ENCODE measurements around the gene SLC9A5.

The SLC9A5 gene

GRCh38 chr16:67248401-67249177 is at the start of gene SLC9A5:
Gene SLC9A5, plus strand, starts transcription at chr16:67248979. Its CDS starts 36 bp downstream, at chr16:67249015.
- DNase-seq = no peak

DNA sequence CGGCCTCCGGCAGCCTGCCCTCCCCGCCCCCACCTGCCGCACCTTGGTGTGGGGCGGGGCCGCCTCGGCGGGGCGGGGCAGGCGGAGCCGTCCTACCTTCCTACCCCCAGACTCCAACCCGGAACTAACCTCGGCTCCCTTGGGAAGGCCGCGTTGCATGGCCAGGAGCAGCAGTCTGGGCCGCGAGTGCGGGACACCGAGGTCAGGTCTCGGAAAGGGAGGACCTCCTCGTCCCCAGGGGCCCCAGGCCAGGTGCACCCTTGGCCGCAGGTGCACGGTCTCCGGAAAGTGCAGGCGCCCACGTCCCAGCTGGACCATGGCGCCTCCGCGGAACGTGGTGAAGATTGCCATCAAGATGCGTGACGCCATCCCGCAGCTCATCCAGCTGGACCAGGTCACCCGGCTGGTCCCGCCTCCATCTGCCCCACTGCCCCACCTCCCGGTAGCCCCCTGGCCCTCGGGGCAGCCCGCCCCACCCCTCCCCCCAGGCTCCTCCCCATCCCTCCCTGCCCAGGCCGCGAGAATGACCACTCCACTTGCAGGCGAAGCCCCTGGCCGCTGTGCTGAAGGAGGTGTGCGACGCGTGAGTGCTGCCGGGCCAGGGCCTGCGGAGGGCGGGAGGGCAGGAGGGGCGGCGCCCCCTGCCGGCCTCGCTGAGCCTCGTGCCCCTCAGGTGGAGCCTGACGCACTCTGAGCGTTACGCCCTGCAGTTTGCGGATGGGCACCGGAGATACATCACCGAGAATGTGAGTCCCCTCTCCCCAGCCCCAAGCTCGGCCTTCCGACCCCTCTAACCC is 49.6 kb upstream of the SLC9A5 start, which contains the start of gene ELMO3:
Gene ELMO3 (plus strand): TSS at position 121 of the 797 bp plus-strand sequence. CDS start 196 bp downstream, at position 317.
- DNase-seq = peak; percentile 42

DNA sequence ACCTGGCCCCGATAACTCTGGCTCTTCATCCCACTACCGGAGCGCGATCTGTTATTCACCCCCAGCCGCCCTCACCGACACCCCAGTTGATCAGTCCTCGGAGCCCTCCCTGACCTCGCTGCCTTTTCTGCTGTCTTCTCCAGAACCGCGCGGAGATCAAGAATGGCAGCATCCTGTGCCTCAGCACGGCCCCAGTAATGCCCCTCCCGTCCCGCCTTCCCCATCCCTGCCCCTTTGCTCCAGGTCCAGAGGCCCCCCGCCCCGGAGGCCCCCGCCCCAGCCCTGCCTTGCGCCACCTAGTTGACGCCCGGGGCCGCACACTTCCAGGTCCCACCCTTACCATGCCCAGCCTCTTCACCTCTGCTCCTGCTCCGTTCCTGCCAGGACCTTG is 49.0 kb upstream of the SLC9A5 start:
- DNase-seq = no peak

- DNase-seq = no peak
These were observed 48.3 kb upstream of the SLC9A5 start for GRCh38 chr16:67200491-67200890.

DNA sequence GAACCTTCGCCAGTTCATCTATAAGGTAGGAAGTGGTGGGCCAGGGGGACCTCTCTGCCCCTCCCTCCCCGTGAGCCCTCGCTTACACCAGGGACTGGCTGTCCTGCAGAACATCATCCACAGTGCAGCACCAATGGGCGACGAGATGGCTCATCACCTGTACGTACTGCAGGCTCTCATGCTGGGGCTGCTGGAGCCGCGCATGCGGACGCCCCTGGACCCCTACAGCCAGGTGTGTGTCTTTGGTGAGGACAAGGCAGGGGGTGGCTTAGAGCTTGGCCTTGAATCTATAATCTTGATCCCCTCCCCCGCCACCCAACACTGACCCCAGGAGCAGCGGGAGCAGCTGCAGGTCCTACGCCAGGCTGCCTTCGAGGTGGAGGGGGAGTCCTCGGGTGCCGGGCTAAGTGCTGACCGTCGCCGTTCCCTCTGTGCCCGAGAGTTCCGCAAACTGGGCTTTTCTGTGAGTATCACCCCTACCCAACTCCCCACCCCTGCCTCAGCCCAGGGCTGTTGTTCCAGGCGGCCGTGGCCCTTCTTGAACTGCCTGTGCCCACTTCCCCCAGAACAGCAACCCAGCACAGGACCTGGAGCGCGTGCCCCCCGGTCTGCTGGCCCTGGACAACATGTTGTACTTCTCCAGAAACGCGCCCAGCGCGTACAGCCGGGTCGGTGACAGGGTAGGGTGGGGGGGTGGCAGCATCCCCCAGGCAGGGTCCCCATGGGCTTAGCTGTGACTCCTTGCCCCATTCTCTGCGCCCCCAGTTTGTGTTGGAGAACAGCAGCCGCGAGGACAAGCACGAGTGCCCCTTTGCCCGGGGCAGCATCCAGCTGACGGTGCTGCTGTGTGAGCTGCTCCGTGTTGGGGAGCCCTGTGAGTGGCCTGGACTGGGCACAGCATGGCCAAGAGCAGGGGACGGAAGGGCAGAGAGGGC is 47.1 kb upstream of the SLC9A5 start:
- no peak for DNase-seq

- no peak for DNase-seq
These were observed 46.4 kb upstream of the SLC9A5 start for GRCh38 chr16:67202426-67202825.

- DNase-seq = no peak
These were observed 45.8 kb upstream of the SLC9A5 start for GRCh38 chr16:67202956-67203493.

DNA sequence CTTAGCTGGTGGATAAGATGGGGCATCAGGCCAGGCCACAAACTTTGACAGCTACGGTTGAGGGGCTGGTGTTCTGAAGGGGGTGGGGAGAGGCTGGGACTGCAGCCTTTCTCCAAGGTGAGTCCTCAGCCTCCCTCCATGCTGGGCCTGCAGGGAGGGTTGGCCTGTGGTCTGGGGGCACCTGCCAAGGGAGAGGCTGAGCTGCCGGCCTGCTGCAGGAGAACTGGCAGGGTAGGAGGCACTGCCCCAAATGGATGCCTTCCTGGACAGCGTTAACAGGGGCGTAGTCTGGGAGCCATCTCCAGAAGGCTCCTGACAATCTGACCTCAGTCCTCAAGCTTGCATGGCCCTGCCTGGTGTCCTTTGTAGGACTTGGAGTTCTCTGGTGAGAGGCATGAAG is 44.7 kb upstream of the SLC9A5 start:
- DNase-seq = no peak

DNA sequence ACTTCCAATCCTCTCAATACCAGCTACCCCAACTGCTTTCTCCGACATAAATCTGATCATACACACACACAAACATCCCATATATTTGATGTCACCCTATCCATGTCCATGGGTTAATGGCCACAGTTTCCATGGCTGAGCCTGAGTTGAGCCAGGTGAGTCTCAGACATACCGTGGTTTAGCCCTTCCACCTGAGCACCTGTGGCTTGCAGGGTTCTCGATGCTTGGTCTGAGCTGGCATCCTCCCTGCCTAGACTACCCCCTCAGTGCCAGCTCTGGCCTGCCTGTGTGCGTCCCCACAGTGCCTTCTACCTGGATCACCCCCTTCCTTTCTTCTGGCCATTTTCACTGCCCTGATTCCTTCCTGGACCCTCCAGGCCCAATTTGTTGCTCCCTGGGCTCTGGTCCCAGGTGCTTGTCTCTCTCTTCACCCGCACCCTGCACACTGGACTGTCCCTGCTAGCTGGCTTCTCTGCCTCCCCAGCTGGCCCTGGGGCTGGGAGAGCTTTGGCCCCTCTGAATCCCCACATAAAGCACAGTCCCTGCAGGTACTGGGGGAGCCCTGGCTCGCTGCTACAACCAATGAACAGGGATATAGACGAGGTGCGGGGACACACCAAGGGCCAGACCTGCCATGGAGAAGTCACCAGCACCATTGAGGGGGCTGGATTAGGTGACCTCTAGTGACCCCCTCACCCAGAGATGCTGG is 42.5 kb upstream of the SLC9A5 start:
- no peak for DNase-seq

GRCh38 chr16:67206838-67207248 is 41.9 kb upstream of the SLC9A5 start:
- no peak for DNase-seq

DNA sequence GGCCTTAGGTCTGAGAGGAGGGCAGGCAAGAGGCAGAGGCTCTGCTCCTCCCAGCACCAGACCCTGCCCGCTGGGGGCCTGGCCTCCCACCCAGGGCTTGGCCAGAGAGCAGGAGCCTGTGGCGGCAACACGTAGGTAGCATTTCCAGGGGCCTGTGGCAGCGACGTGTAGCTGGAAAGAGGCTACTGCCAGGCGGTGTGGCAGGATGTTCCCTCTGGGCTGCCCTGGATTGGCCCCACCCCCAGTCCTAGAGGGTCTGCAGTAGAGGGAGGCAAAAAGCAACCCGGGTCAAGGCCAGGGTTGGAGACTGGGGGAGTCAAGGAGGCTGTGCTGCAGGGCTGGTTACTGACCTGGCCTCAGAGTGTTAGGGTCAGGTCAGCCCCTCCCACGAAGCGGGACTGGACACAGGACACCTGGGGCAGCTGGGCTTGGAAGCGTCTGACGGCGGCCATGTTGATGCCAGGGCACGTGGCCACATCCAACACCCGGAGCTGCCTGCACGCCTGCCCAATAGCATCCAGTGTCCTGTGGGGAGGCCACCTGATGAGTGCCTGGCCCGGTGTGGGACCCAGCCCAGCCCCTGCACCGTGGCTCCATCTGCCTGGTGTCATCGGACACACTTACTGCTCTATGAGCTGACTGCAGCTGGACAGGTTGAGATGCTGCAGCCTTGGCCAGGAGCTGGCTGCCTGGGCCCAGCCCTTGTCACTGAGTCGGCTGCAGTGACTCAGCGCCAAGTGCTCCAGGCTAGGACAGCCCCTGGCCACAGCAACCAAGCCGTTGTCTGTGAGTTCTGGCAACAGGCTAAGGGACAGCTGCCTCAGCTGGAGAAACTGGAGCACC is 41.3 kb upstream of the SLC9A5 start:
- DNase-seq = no peak

- no peak for DNase-seq
These were observed 40.5 kb upstream of the SLC9A5 start for GRCh38 chr16:67208154-67208896.

GRCh38 chr16:67209565-67209964 is 39.2 kb upstream of the SLC9A5 start:
- no peak for DNase-seq

DNA sequence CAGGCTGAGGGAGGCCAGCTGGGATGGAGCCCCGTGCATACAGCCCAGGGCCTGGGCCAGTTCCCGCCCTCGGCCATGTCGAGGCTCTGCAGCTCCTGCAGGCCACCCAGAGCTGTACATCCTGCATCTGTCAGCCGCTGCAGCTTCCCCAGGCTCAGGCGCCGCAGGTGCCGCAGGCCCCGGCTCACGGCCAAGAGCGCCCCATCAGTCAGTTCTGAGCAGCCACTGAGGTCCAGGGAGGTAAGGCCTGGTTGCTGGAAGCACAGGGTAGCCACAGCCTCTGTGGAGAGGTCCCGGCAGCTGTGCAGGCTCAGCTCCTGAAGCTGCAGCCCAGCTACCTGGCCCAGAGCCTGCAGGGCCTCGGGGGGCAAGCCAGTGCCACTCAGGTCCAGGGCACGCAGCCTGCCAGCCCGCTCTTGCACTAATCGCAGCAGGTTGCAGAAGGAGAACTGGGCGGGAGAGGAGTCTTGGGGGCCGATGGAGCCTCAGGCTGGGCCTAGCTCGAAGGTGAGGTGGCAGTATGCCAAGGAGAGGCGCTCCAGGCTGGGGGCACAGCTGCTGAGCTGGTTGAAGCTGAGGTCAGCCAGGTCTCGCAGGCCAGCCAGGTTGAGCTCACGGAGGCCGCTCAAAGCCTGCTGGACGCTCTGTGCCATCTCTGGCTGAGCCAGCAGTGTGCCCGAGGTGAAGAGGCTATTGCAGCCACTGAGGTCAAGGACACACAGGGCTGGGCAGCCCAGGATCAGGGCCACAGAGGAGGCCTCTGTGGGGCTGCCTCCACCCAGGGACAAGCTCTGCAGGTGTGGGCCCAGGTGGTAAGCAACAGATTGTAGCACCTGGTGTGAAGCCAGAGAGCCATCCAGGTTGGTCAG is 38.5 kb upstream of the SLC9A5 start:
- no peak for DNase-seq

- no peak for DNase-seq
These were observed 37.1 kb upstream of the SLC9A5 start for GRCh38 chr16:67211674-67212073.

- no peak for DNase-seq
These were observed 36.0 kb upstream of the SLC9A5 start for GRCh38 chr16:67212766-67213165.

DNA sequence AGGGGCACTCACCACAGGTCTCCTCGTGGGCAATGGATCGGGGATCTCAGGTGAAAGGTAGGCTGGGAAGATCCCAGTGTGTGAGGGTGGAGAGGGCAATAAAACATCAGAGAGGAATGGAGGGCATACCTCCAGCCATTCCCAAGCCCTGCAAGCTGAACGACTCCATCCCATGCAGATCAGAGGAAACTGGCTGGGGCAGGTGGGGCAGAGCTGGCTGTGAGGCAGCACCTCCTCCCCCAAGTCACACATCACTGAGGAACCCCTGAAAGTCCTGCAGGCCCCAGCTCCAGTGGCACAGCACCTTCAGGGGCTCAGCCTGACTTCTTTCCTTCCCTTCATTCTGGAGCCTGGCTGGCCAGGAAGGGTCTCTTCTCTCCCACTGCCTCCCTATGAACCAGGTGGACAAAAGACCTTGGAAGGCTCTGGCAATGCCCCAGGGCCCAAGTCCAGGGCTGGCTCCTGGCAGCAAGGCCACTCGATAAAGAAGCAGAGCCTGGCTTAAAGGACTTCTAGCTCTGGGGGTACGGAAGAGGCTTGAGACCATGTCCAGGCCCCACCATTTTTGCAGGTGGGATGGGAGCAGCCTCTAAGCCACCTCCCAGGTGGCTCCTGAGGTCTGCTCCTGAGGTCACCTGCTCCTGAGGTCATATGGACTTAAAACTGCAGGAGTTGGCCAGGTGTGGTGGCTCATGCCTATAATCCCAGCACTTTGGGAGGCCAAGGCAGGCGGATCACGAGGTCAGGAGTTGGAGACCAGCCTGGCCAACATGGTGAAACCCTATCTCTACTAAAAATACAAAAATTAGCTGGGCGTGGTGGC is 35.4 kb upstream of the SLC9A5 start:
- DNase-seq = no peak

DNA sequence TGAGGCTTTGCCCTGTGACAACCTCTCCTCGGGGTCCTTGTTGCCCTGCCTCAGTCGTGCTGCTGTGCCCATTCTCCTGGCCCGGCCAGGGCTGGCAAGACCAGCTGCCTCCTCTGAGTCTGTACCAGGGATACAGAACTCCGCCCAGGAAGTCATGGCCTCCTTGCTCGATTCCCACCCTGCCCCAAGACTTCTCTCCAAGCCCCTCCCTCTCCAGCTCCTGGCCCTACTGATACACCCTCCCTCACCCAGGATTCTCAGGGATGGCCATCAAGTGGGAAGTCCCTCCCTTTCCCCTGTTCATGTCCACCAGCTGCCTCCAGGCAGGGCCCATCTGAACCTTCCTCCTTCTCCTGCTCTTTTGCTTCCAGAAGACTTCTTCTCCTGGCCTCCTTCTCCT is 33.1 kb upstream of the SLC9A5 start:
- DNase-seq = no peak
